ENCODE results near the gene ALX4.

Gene ALX4

DNA sequence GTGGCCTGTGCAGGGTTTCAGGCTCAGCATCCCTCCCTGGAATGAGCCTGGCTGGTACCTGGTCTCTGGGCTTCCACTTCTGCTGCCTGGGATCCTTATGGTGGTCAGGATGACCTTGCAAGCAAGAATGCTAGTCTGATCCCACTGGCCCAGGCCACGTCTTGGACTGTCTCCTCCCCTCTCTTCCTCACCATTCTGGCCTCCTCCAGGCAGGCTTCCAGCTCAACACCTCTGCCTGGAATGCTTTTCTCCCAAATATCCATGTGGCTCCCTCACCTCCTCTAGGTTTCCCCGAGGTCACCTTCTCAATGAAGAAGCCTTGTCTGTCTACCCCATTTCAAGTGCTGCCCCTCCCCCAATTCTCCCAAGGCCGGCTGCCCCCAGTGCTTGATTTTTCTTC is 39.4 kb upstream of the ALX4 start:
- Histone ChIP-seq H3K27me3 (ENCODE audit: insufficient read depth, insufficient read length) (peaks cover 2% of the 10 kb centered on the region), H3K36me3 (ENCODE audit: insufficient read depth, insufficient read length, low read length) (no peaks in the 10 kb centered on the region), H3K9ac (ENCODE audit: insufficient read length, low read depth) (no peak overlapping the region), H3K4me3 (ENCODE audit: insufficient read length, low read depth) (no peak overlapping the region), H3K4me1 (ENCODE audit: insufficient read depth, insufficient read length) (no peaks in the 10 kb centered on the region), H3K9me3 (ENCODE audit: insufficient read depth, low read length) (peaks cover 8% of the 10 kb centered on the region; the same call in 1 of the 2 replicates)
- DNase-seq (ENCODE audit: low read depth, low spot score): no peak
- TF ChIP-seq SUZ12 (IDR thresholded peaks at IDR 0.05; ENCODE audit: extremely low read depth, insufficient read depth, insufficient read length) (no peak), ZNF274 (IDR thresholded peaks at IDR 0.05; ENCODE audit: low read depth, low read length) (no peak), YY1 (IDR thresholded peaks at IDR 0.05; ENCODE audit: insufficient read depth, insufficient read length) (no peak)

DNA sequence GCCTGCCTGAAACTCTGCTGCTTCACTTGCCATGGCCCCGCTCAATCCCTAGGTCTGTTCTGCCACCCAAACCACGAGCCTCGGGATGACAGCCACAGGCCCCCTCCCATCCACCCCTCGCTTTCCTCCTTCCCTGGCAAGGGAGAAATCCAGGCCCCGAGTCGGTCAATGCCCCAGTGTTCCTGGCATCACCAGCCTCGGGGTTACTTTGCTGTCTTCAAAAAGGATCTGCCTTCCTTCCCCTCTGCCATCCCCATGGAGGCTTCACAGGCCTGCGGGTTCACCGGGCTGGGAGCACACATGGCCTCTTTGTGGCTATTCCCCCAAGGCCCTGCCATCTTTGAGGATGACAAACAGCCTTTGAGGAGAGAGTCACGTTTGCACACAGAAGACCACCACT is 38.8 kb upstream of the ALX4 start:
- Histone ChIP-seq H3K9ac (ENCODE audit: insufficient read length, low read depth) (no peak overlapping the region), H3K9me3 (ENCODE audit: insufficient read depth, low read length) (peaks cover 8% of the 10 kb centered on the region; the same call in 1 of the 2 replicates), H3K4me3 (ENCODE audit: insufficient read length, low read depth) (no peak overlapping the region), H3K36me3 (ENCODE audit: insufficient read depth, insufficient read length, low read length) (no peaks in the 10 kb centered on the region), H3K27me3 (ENCODE audit: insufficient read depth, insufficient read length) (peaks cover 2% of the 10 kb centered on the region), H3K4me1 (ENCODE audit: insufficient read depth, insufficient read length) (no peaks in the 10 kb centered on the region)
- DNase-seq (ENCODE audit: low read depth, low spot score): no peak
- TF ChIP-seq SUZ12 (IDR thresholded peaks at IDR 0.05; ENCODE audit: extremely low read depth, insufficient read depth, insufficient read length) (no peak), YY1 (IDR thresholded peaks at IDR 0.05; ENCODE audit: insufficient read depth, insufficient read length) (no peak), ZNF274 (IDR thresholded peaks at IDR 0.05; ENCODE audit: low read depth, low read length) (no peak)

DNA sequence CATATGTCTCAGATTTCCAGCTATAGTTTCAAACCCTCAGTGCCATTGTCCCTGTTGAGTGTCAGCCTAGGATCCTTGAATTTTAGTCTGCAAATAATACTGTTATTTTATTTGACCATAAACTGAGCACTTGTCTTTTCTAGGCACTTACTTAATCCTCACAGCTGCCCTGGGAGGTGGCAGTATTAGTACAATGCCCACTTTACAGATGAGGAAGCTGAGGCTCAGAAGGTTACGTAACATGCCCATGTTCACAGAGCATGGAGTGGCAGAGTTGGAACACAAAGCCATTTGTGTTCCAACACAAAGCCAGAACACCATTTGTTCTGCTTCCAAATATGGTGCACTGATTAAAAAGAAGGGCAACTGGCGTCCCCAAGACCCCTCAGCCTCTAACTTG is 38.2 kb upstream of the ALX4 start:
- Histone ChIP-seq H3K4me1 (ENCODE audit: insufficient read depth, insufficient read length) (no peaks in the 10 kb centered on the region), H3K4me3 (ENCODE audit: insufficient read length, low read depth) (no peak overlapping the region), H3K9me3 (ENCODE audit: insufficient read depth, low read length) (peaks cover 8% of the 10 kb centered on the region; the same call in 1 of the 2 replicates), H3K27me3 (ENCODE audit: insufficient read depth, insufficient read length) (peaks cover 2% of the 10 kb centered on the region), H3K36me3 (ENCODE audit: insufficient read depth, insufficient read length, low read length) (no peaks in the 10 kb centered on the region), H3K9ac (ENCODE audit: insufficient read length, low read depth) (no peak overlapping the region)
- no peak for DNase-seq (ENCODE audit: low read depth, low spot score)
- no peak for TF ChIP-seq YY1 (IDR thresholded peaks at IDR 0.05; ENCODE audit: insufficient read depth, insufficient read length)
- no peak for TF ChIP-seq SUZ12 (IDR thresholded peaks at IDR 0.05; ENCODE audit: extremely low read depth, insufficient read depth, insufficient read length)
- no peak for TF ChIP-seq ZNF274 (IDR thresholded peaks at IDR 0.05; ENCODE audit: low read depth, low read length)

DNA sequence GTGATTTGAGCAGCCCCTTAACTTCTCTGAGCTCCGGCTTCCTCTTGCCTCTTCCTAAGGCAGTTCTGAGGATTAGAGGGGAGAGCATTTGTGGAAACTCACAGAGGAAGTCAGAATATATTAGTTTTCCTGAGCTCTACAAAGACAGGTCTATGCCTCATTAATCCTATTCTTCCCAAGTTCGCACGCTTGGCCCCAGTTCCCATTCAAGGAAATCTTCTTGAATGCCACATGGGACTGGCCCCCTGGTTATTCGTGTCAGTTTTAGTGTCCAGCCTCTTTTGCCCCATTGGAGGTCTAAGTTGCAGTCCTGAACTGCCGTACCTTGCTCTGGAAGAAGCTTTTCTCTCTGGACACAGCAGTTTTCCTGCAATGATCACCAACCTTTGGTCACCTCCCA is 37.6 kb upstream of the ALX4 start:
- DNase-seq (ENCODE audit: low read depth, low spot score): no peak
- Histone ChIP-seq H3K9me3 (ENCODE audit: insufficient read depth, low read length) (peaks cover 8% of the 10 kb centered on the region; the same call in 1 of the 2 replicates), H3K27me3 (ENCODE audit: insufficient read depth, insufficient read length) (peaks cover 2% of the 10 kb centered on the region), H3K36me3 (ENCODE audit: insufficient read depth, insufficient read length, low read length) (no peaks in the 10 kb centered on the region), H3K4me1 (ENCODE audit: insufficient read depth, insufficient read length) (no peaks in the 10 kb centered on the region), H3K9ac (ENCODE audit: insufficient read length, low read depth) (no peak overlapping the region), H3K4me3 (ENCODE audit: insufficient read length, low read depth) (no peak overlapping the region)
- no peak for TF ChIP-seq ZNF274 (IDR thresholded peaks at IDR 0.05; ENCODE audit: low read depth, low read length)
- no peak for TF ChIP-seq YY1 (IDR thresholded peaks at IDR 0.05; ENCODE audit: insufficient read depth, insufficient read length)

DNA sequence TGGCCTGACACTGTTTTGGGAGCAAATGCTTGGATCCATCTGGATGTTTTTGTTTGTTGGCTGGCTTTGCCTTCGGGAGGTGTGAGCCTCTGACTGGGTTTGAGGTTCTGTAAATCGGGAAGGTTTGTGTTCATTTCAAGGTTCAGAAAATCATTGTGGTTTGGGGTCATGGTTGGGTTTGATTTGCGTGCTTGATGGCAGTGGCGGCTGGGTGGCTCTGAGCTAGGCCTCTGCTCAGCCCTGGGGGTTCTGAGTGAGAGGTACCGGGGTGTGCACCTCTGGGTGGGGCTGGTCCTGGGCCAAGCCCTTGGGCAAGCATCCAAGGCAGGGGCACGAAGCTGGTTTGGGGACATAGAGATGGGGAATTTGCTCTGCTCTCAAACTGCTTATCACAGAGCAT is 37.0 kb upstream of the ALX4 start:
- no peaks in the 10 kb centered on the region for H3K36me3 ChIP-seq (ENCODE audit: insufficient read depth, insufficient read length, low read length)
- no peaks in the 10 kb centered on the region for H3K4me1 ChIP-seq (ENCODE audit: insufficient read depth, insufficient read length)
- no peak for DNase-seq (ENCODE audit: low read depth, low spot score)
- peaks cover 2% of the 10 kb centered on the region for H3K27me3 ChIP-seq (ENCODE audit: insufficient read depth, insufficient read length)
- H3K9me3 ChIP-seq (ENCODE audit: insufficient read depth, low read length): peaks cover 8% of the 10 kb centered on the region; the same call in 1 of the 2 replicates
- H3K4me3 ChIP-seq (ENCODE audit: insufficient read length, low read depth): no peak overlapping the region
- no peak for TF ChIP-seq SUZ12 (IDR thresholded peaks at IDR 0.05; ENCODE audit: extremely low read depth, insufficient read depth, insufficient read length)
- TF ChIP-seq YY1 (IDR thresholded peaks at IDR 0.05; ENCODE audit: insufficient read depth, insufficient read length): no peak
- no peak for TF ChIP-seq ZNF274 (IDR thresholded peaks at IDR 0.05; ENCODE audit: low read depth, low read length)
- no peak overlapping the region for H3K9ac ChIP-seq (ENCODE audit: insufficient read length, low read depth)

DNA sequence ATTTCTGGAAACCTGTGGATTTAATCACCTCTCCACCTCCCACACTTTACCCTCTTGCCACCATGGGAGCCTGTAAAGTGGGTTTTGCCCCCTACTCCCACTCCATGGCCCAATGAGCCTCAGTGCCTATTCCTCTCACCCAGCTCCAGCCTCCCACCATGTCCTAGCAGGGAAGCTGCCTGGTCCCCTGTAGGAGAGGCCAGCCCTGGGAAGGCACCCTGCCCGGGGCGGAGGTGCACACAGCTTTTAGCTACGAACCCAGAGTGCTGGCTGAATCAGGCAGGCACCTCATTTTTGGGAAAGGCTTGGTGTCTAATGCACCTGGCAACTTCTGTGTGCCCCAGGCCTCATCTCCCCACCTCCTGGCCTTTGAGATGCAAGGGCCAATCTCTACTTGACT is 35.8 kb upstream of the ALX4 start:
- H3K4me3 ChIP-seq (ENCODE audit: insufficient read length, low read depth): no peak overlapping the region
- peaks cover 2% of the 10 kb centered on the region for H3K27me3 ChIP-seq (ENCODE audit: insufficient read depth, insufficient read length)
- no peak for TF ChIP-seq SUZ12 (IDR thresholded peaks at IDR 0.05; ENCODE audit: extremely low read depth, insufficient read depth, insufficient read length)
- peaks cover 2% of the 10 kb centered on the region; the same call in 1 of the 2 replicates for H3K9me3 ChIP-seq (ENCODE audit: insufficient read depth, low read length)
- H3K9ac ChIP-seq (ENCODE audit: insufficient read length, low read depth): no peak overlapping the region
- DNase-seq (ENCODE audit: low read depth, low spot score): no peak
- no peaks in the 10 kb centered on the region for H3K4me1 ChIP-seq (ENCODE audit: insufficient read depth, insufficient read length)
- no peaks in the 10 kb centered on the region for H3K36me3 ChIP-seq (ENCODE audit: insufficient read depth, insufficient read length, low read length)

DNA sequence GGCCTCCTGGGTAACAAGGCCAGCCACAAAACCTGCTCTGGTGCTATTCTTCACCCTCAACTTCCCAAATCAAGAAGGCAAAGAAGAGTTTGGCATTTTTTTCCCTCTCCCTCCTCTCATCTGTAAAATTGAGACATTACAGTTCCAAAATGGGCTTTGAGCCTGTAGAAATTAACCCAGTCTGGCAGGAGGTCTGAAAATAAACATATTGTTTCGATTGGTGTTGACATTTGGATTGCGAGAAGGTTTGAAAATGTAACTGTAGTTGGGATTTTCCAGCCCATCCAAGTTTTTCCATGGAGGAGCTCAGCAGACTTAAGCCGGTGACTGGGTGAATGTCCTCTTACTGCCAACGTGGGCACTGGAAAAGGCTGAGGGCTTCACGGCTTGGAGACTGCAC is 35.0 kb upstream of the ALX4 start:
- no peak overlapping the region for H3K9ac ChIP-seq (ENCODE audit: insufficient read length, low read depth)
- TF ChIP-seq YY1 (IDR thresholded peaks at IDR 0.05; ENCODE audit: insufficient read depth, insufficient read length) (no peak), ZNF274 (IDR thresholded peaks at IDR 0.05; ENCODE audit: low read depth, low read length) (no peak), SUZ12 (IDR thresholded peaks at IDR 0.05; ENCODE audit: extremely low read depth, insufficient read depth, insufficient read length) (no peak)
- no peak for DNase-seq (ENCODE audit: low read depth, low spot score)

DNA sequence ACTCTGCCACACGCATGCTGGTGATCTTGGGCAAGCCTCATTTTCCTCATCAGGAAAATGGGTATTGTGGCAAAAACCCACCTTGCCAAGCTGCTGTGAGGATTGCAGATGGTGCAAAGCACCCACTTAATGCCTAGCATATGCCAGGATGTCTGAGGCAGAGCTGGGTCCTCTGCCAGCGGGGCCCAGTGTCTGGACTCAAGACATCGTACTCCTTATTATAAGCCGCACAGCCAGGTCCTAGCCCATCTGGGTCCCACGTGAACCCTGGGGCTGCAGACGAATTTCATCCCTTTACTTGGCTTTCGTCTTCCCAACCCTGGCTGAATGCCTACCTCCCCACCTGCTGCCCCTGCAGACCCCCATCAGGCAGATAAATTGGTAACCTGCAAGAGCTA is 34.5 kb upstream of the ALX4 start:
- Histone ChIP-seq H3K9ac (ENCODE audit: insufficient read length, low read depth) (no peak overlapping the region), H3K9me3 (ENCODE audit: insufficient read depth, low read length) (no peaks in the 10 kb centered on the region), H3K36me3 (ENCODE audit: insufficient read depth, insufficient read length, low read length) (no peaks in the 10 kb centered on the region), H3K4me1 (ENCODE audit: insufficient read depth, insufficient read length) (no peaks in the 10 kb centered on the region), H3K4me3 (ENCODE audit: insufficient read length, low read depth) (no peak overlapping the region), H3K27me3 (ENCODE audit: insufficient read depth, insufficient read length) (peaks cover 2% of the 10 kb centered on the region)
- no peak for DNase-seq (ENCODE audit: low read depth, low spot score)
- TF ChIP-seq YY1 (IDR thresholded peaks at IDR 0.05; ENCODE audit: insufficient read depth, insufficient read length) (no peak), SUZ12 (IDR thresholded peaks at IDR 0.05; ENCODE audit: extremely low read depth, insufficient read depth, insufficient read length) (no peak), ZNF274 (IDR thresholded peaks at IDR 0.05; ENCODE audit: low read depth, low read length) (no peak)

More for the DNA sequence above, 35.0 kb upstream of the ALX4 start:
- H3K36me3 ChIP-seq (ENCODE audit: insufficient read depth, insufficient read length, low read length): no peaks in the 10 kb centered on the region
- no peak overlapping the region for H3K4me3 ChIP-seq (ENCODE audit: insufficient read length, low read depth)
- H3K9me3 ChIP-seq (ENCODE audit: insufficient read depth, low read length): no peaks in the 10 kb centered on the region
- H3K27me3 ChIP-seq (ENCODE audit: insufficient read depth, insufficient read length): peaks cover 2% of the 10 kb centered on the region
- no peaks in the 10 kb centered on the region for H3K4me1 ChIP-seq (ENCODE audit: insufficient read depth, insufficient read length)

Data from NT2/D1 (cell line).